ENCODE data around the gene NFATC2.

Gene NFATC2

DNA sequence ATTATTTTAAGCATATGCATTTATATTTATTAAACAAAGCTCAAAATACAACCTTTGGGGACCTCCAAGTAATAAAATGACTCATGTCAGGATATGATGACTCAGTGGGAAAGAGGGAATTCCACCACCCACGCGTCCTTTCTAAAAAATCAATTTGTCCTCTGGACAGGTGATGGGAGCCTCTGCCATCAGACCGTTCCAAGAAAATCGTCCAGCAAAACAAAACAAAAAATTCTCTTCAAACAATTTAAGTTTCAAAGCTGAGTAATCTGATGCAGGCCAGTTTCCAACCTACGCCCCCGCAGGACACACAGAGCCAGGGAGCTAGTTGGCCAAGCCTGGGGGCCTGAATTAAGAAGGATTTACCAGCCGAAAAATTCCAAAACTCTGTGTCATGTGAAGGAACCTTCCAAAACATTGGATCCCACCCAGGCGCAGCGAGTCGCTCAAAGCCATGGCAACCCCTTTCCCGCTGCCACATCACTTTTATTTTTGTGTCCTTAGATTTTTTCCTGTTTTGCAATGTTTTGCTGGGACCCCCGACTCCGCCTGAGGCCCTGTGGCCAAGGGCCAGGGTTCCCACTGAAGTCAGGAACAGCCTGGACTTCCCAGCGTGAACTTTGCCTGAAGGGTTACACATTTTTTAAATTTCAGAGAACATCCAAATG lies 95.3 kb downstream of the NFATC2 start:
- DNase-seq, result no peak

GRCh38 chr20:51446656-51447055 lies 95.9 kb downstream of the NFATC2 start:
- no peak for DNase-seq

GRCh38 chr20:51446230-51446629 lies 96.3 kb downstream of the NFATC2 start:
- no peak for DNase-seq

GRCh38 chr20:51445591-51445990 lies 96.9 kb downstream of the NFATC2 start:
- no peak for DNase-seq

GRCh38 chr20:51444922-51445438 lies 97.5 kb downstream of the NFATC2 start:
- no peak for DNase-seq

GRCh38 chr20:51444467-51444866 lies 98.1 kb downstream of the NFATC2 start:
- no peak for DNase-seq

DNA sequence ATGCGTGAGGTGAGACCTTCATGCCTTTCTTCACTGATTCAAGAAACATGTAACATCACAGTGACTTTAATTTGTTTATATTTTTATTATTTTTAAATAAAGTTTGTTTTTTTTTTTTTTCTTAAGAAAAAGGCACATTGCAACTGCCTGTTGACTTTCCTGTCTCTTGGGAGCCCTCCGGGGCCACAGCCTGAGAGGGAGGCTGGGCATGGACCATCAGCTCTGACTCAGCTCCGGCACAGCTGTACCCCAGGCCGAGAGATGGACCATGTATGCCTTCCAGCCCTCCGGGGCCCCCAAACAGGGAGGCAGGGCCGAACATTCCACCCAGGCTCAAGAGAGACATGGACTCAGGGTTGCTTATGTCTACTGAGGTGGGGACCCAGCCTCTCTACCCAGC lies 99.9 kb downstream of the NFATC2 start:
- DNase-seq, result no peak

- no peak for DNase-seq
These were observed 101.9 kb downstream of the NFATC2 start for GRCh38 chr20:51440589-51440988.

GRCh38 chr20:51439160-51439689 lies 103.3 kb downstream of the NFATC2 start:
- no peak for DNase-seq

GRCh38 chr20:51438136-51438535 lies 104.4 kb downstream of the NFATC2 start:
- no peak for DNase-seq

- no peak for DNase-seq
These were observed 105.2 kb downstream of the NFATC2 start for GRCh38 chr20:51437182-51437924.

GRCh38 chr20:51434580-51435247 lies 107.8 kb downstream of the NFATC2 start:
- DNase-seq, result no peak

DNA sequence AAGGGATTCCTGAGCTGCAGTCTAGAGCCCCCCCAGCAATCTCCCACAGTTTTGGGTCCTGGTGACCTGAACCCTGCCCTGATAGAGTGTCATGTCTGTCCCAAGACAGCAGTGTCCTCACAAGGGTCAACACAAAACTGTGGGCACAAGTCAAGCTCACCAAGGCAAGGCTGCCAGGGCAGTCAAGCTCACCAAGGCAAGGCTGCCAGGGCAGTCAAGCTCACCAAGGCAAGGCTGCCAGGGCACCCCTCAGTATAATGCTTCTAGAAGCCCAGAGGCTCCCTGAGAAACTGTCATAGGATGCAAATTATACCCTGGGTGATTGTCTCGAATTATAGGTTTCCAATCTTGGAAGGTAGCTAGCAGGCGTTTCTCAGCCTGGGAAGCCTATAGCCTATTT lies 108.5 kb downstream of the NFATC2 start:
- no peak for DNase-seq

DNA sequence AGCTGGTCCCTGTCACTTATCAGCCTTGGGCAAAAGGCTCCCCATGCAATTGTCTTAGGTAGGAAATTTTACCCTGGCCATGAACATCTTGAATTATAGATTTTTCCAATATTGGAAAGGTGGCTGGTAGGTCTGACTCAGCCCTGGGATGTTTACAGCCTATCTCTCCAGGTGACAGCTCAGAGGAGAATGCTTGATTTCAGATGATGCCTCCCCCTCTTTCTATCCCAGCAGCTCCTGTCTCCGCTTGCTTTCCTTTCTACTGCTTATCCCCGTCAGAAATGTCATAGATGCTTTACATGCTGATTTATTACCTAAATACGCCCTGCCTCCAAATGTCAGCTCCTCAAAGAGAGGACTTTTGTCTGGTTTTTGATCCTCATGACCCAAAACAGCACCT lies 109.6 kb downstream of the NFATC2 start:
- no peak for DNase-seq

DNA sequence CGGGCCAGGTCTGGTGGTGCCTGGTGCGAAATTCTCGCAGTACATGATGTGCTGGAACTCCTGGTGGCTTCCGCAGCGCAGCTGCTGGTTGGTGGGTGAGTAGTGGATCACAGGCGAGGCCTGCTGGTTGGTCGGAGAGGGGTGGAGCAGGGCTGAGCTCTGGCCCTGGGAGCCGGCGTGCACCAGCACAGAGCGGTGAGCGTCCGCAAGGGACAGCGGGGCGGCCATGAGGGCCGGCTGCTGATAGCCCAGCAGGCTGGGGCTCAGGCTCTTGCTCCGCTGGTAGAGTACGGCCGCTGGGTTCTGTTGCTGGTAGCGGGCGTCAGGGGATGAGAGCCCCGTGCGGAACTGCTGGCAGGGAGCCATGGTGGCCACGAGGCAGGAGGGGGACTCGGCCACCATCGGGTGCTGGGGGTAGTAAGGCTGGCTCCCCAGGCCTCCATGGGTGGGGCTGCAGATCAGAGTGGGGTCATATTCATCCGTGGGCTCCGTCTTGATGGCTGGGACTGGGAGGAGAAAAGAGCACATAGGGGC lies 110.2 kb downstream of the NFATC2 start:
- no peak for DNase-seq

DNA sequence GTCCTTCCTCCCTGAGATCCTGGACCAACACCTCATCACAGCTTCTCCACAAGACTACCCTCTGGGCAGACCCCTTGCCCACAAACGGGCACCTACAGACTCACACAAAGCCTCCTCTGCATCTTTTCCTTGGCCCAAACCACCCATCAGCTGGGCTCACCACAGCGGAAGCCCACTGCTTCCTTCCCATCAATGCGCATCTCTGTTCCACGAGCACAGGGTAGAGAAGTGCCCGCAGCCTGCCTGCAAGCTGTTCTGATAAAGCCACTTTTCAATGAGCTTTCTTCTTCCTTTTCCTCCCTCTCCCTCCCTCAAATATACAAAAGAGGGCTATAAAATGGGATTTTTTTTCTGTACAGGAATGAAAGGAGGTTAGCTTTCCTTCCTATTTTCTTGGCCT lies 111.2 kb downstream of the NFATC2 start:
- no peak for DNase-seq

DNA sequence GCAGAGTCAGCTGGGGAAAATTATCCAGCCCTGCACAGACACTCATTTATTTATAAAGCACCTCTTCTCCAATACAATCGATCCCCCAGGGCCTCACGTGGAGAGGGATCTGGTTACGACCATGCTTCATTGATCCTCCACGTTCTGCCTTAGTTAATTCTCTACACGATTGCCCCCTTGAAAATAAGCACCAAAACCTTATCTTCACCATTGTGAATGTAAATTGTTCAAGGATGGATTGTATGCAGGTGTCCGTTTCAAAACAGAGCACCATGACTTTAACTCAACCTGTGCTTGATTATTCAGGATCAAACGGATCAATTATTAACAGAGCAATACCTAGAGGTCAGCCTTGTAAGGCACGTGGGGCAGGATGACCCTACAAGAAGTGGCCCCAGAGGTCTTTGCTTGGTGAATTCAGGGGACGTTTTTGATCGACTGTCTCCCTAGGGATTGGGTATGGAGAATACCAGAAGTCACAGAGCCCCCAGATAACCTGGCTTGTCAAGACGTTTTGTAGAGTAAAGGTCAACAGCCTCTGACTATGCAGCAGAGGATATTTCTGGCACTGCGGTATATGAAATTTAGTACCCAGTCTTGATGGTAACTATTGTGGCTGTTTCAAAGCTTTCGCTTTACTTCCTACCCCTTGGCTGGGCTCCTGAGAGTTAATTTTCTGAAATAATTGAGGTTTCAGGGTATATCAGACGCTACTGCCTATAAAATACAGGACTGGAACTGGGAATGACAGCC lies 112.1 kb downstream of the NFATC2 start:
- DNase-seq, result no peak

DNA sequence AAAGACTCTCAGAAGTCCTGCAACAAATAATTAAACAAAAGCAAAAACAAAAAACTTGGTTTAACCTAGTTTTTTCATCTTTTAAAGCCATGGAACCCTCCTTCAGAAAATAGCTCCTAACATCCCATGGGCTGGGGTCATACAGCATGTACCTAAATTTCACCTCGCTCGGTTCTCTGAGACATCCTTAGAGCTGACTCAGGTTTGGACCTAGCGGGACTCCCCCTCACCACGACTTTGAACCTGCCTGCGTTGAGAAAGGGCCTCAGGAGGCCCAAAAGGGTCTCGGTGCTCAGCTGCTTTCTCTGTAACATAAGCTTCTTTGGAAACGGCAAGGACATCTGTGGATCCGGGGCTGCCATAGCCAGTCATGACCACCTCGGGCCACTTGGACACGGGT lies 112.8 kb downstream of the NFATC2 start:
- no peak for DNase-seq

DNA sequence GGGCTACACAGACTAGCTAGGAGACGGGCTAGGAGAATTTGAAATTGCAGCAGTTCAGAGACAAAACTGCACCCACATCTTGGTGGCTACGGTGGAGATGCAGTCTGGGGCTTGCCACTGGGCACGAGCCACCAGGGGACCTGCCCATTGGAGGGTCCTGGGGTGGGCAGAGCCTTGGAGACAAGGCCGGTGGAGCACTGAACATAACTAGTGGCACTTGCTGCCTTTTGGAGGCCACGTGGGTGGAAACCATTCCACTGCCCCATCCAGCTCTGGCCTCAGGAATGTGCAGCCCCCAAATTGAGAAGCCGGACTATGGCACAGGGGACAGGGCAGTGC lies 113.4 kb downstream of the NFATC2 start:
- DNase-seq, result no peak

GRCh38 chr20:51428401-51429143 lies 113.9 kb downstream of the NFATC2 start:
- DNase-seq, result no peak

DNA sequence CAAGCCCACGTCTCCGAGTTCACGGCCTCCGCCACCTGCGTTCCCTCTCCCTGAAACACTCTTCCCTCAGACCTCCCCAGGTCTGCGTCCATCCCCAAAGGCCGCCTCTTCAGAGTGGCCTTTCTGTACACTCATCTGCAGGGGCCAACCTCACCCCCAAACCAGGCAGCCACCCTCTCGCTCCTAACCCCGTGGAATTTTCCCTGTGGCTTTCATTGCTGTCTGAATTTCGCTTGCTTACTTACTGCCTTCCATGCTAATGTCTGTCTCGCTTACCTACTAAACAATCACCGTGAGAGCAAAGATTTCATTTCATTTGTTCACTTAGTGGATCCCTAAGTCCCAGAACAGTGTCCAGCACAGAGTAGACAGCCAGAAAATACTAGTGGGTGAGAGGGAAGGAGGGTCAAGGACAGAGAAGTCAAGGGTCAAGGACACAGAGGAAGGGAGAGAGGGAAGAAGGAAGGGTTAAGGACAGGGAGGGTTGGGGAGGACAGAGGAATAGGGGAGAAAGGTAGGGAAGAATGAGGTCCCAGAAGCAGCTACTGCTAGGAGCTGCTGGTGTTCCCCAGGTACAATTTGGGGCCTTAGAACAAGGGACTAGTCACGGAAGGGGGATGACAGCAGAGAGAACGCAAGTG lies 114.7 kb downstream of the NFATC2 start:
- no peak for DNase-seq
